Sigmoid colon (tissue), 3 donors: Measurements from ENCODE around the gene SLIT3.

ENCODE experiments used
- CTCF ChIP-seq, 4 experiments: fragments of 450-650 bp in 3 of 4; fragments of 200-600 bp in 1 of 4; IDR thresholded peaks; one replicate each; pipeline ENCODE4 v1.5.1; 2016 to 2019; ENCODE audit warnings: antibody characterized with exemption in 4 of 4, mild to moderate bottlenecking in 3 of 4, moderate library complexity in 2 of 4
- POLR2A ChIP-seq, 2 donors: fragments of 450-650 bp; IDR thresholded peaks; one replicate each; pipeline ENCODE4 v1.6.1; 2016; ENCODE audit warnings: antibody characterized with exemption in 2 of 2, mild to moderate bottlenecking in 2 of 2, moderate library complexity in 2 of 2

DNA sequence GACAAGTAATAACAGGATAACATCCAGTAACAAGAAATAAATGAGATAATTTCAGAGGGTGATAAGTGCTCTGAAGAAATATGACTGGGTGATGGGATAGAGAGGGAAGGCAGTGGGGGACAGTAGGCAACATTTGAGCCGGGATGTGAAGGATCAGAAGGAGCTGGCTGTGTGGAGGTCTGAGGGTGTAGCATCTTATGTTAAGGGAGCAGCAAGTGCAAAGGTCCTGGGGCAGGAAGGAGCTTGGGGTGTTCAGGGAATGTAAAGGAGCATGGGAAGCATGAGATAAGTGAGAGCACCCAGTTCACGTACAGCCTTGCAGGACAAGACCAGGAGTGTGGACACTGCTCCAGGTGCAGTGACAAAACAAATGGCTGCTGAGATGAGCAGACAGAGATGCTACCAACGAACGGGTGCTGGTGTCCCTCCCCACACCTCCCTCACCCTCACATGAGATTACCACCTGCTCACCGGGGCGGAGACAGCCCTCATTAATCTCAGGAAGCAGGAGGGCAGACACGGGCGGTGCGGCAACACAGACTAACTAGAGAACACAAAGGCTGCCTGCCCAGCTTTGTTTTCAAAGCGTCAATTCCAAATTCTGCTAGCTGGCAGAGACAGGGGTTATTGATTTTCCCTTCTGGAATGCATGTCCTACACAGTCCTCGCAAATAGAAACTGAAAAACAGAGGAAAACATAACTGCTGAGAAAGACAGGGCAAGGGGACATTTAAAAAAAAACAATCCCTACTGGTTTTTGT is 423.6 kb downstream of the SLIT3 start:
- TF ChIP-seq POLR2A (IDR thresholded peaks at IDR 0.05) (no peak), CTCF (IDR thresholded peaks at IDR 0.05) (no peak)
